ENCODE data around the gene NAA50.

GRCh38 chr3:113678773-113679172, 67.3 kb downstream of the NAA50 start:
- no peak for TF ChIP-seq CREB1 (IDR thresholded peaks at IDR 0.05; ENCODE audit: low read depth)
- no peak for TF ChIP-seq POLR2A (IDR thresholded peaks at IDR 0.05; ENCODE audit: low read depth, low read length)
- no peak for TF ChIP-seq RFX5 (IDR thresholded peaks at IDR 0.05; ENCODE audit: low read depth, low read length)
- no peak for TF ChIP-seq CTCF (IDR thresholded peaks at IDR 0.05 in 2 of 3, conservative IDR thresholded peaks at IDR 0.05 in 1 of 3; ENCODE audit: control insufficient read depth in 2 of 3, extremely low read depth in 1 of 3, insufficient read depth in 1 of 3, low read depth in 3 of 3, low read length in 3 of 3)
- no peak for TF ChIP-seq CBFB (IDR thresholded peaks at IDR 0.05; ENCODE audit: low read depth)
- TF ChIP-seq SREBF2 (IDR thresholded peaks at IDR 0.05; ENCODE audit: low read length): no peak
- no peak for TF ChIP-seq E2F8 (IDR thresholded peaks at IDR 0.05; ENCODE audit: low read depth, partially characterized antibody)
- no peak for TF ChIP-seq ZBTB11 (CRISPR knock-in tag; IDR thresholded peaks at IDR 0.05)

Measured in GM12878 (cell line).